SK-N-SH treated with all-trans-retinoic acid at 6 μM for 48 hours (cell line): ENCODE measurements around the gene TCF12.

Experiments used
- ARNTL ChIP-seq: fragments of 450-650 bp; formaldehyde crosslinking; IDR thresholded peaks from 2 replicates; pipeline ENCODE4 v1.5.0; 2020; ENCODE audit warnings: low read depth, mild to moderate bottlenecking, moderate library complexity, borderline replicate concordance
- BACH2 ChIP-seq: fragments of 250-450 bp; sonication (Bioruptor Pico); IDR thresholded peaks from 2 replicates; pipeline ENCODE4 v1.9.0; 2021; ENCODE audit warnings: mild to moderate bottlenecking, borderline replicate concordance
- CREB5 ChIP-seq: fragments of 250-450 bp; sonication (Bioruptor Pico); IDR thresholded peaks from 2 replicates; pipeline ENCODE4 v1.5.1; 2020; ENCODE audit warnings: low read depth, mild to moderate bottlenecking, moderate library complexity
- CSDC2 ChIP-seq: fragments of 250-450 bp; sonication (Bioruptor Pico); IDR thresholded peaks from 2 replicates; pipeline ENCODE4 v1.5.0; 2020; ENCODE audit warnings: mild to moderate bottlenecking, moderate library complexity
- ISL1 ChIP-seq: fragments of 250-450 bp; sonication (Bioruptor Pico); IDR thresholded peaks from 2 replicates; pipeline ENCODE4 v2.1.2; 2022; ENCODE audit warnings: mild to moderate bottlenecking, moderate library complexity
- OSR1 ChIP-seq: fragments of 250-450 bp; sonication (Bioruptor Pico); IDR thresholded peaks from 2 replicates; pipeline ENCODE4 v1.8.0; 2022; ENCODE audit warnings: moderate library complexity, mild to moderate bottlenecking, inconsistent platforms
- PATZ1 ChIP-seq: fragments of 250-450 bp; sonication (Bioruptor Pico); IDR thresholded peaks from 2 replicates; pipeline ENCODE4 v1.8.0; 2020; ENCODE audit warnings: mild to moderate bottlenecking, moderate library complexity, borderline replicate concordance
- POU6F1 ChIP-seq: fragments of 250-450 bp; sonication (Bioruptor Pico); IDR thresholded peaks from 2 replicates; pipeline ENCODE4 v1.8.0; 2021; ENCODE audit warnings: low read depth, mild to moderate bottlenecking, moderate library complexity, borderline replicate concordance
- RARB ChIP-seq: fragments of 250-450 bp; sonication (Bioruptor Pico); IDR thresholded peaks from 2 replicates; pipeline ENCODE4 v1.8.0; 2021; ENCODE audit warnings: mild to moderate bottlenecking, moderate library complexity
- ZC3H10 ChIP-seq: fragments of 250-450 bp; sonication (Bioruptor Pico); IDR thresholded peaks from 2 replicates; pipeline ENCODE4 v1.5.1; 2021; ENCODE audit warnings: mild to moderate bottlenecking, moderate library complexity
- ZFP3 ChIP-seq: fragments of 250-450 bp; sonication (Bioruptor Pico); IDR thresholded peaks from 2 replicates; pipeline ENCODE4 v1.5.0; 2020; ENCODE audit warnings: mild to moderate bottlenecking, moderate library complexity
- ZNF565 ChIP-seq: fragments of 450-650 bp; formaldehyde crosslinking; conservative IDR thresholded peaks from 2 replicates; pipeline ENCODE4 v1.5.0; 2020; ENCODE audit warnings: low read depth, mild to moderate bottlenecking, moderate library complexity
- ZNF70 ChIP-seq: fragments of 450-650 bp; formaldehyde crosslinking; IDR thresholded peaks from 2 replicates; pipeline ENCODE4 v1.5.0; 2020; ENCODE audit warnings: mild to moderate bottlenecking, moderate library complexity
- TF ChIP-seq, protein P1 (sequence below): fragments of 250-450 bp; sonication (Bioruptor Pico); IDR thresholded peaks from 2 replicates; pipeline ENCODE4 v1.5.0; 2020; ENCODE audit warnings: mild to moderate bottlenecking, moderate library complexity

DNA sequence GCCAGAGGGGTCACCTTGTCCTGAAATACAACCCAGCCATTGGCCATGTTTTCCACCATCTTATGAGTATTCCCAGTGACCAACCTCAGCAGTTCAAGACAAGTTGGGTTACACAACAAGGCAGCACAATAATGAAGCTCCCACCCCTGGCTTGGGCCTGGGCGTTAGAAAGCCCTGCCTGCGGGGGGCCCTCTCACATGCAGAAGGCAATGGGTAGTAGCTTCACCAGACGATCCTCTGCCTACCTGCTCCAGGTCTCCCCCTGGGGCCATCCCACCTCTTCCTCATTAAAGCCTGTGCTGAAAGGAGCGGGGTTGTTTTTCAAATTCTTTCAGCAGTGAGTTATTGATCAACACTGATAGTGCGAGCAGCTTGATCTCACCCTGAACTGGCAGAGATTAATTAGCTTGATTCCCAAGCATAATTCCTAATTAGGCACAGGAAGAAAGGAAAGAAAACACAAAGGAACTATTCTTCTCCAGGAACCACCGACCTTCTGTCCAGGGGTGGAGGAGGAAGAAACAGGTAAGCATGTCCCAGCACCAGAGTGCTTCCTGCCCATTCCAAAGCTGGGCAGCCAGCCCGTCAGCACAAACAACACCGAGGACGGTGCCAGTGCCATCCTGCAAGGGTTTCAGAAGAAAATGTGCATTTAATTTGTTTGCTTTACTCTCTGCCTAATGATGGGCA lies 378.2 kb downstream of the TCF12 start:
- TF ChIP-seq PATZ1 (CRISPR knock-in tag) (no peak), POU6F1 (CRISPR knock-in tag) (no peak), CREB5 (no peak), OSR1 (no peak), ZC3H10 (no peak), ZFP3 (CRISPR knock-in tag) (no peak), ARNTL (CRISPR knock-in tag) (no peak), ZNF565 (CRISPR knock-in tag) (no peak), ISL1 (CRISPR knock-in tag) (no peak), CSDC2 (CRISPR knock-in tag) (no peak), ZNF70 (CRISPR knock-in tag) (no peak), BACH2 (CRISPR knock-in tag) (no peak), RARB (CRISPR knock-in tag) (no peak)
- TF ChIP-seq, protein P1, sequence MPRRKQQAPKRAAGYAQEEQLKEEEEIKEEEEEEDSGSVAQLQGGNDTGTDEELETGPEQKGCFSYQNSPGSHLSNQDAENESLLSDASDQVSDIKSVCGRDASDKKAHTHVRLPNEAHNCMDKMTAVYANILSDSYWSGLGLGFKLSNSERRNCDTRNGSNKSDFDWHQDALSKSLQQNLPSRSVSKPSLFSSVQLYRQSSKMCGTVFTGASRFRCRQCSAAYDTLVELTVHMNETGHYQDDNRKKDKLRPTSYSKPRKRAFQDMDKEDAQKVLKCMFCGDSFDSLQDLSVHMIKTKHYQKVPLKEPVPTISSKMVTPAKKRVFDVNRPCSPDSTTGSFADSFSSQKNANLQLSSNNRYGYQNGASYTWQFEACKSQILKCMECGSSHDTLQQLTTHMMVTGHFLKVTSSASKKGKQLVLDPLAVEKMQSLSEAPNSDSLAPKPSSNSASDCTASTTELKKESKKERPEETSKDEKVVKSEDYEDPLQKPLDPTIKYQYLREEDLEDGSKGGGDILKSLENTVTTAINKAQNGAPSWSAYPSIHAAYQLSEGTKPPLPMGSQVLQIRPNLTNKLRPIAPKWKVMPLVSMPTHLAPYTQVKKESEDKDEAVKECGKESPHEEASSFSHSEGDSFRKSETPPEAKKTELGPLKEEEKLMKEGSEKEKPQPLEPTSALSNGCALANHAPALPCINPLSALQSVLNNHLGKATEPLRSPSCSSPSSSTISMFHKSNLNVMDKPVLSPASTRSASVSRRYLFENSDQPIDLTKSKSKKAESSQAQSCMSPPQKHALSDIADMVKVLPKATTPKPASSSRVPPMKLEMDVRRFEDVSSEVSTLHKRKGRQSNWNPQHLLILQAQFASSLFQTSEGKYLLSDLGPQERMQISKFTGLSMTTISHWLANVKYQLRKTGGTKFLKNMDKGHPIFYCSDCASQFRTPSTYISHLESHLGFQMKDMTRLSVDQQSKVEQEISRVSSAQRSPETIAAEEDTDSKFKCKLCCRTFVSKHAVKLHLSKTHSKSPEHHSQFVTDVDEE = no peak
